Panc1 (cell line): ENCODE measurements around the gene TPGS2.
A peak's percentile ranks its signal among the peaks of the same experiment; 100 is the strongest.

Source experiments
- CTCF ChIP-seq: fragments of 450-650 bp; IDR thresholded peaks from 2 replicates; pipeline ENCODE4 v1.5.1; 2017; ENCODE audit warnings: mild to moderate bottlenecking
- POLR2AphosphoS5 ChIP-seq: IDR thresholded peaks from 2 replicates; pipeline ENCODE4 v1.6.1; 2012; ENCODE audit warnings: mild to moderate bottlenecking, low read depth, low read length, moderate library complexity
- REST ChIP-seq, 2 experiments: IDR thresholded peaks; 2 replicates each; pipeline ENCODE4 v1.6.1; 2011 to 2012; ENCODE audit warnings: low read depth in 2 of 2, control low read depth in 1 of 2, low read length in 1 of 2, mild to moderate bottlenecking in 1 of 2, moderate library complexity in 1 of 2; ENCODE audit not compliant: insufficient read depth in 1 of 2
- SIN3A ChIP-seq: IDR thresholded peaks from 2 replicates; pipeline ENCODE4 v1.6.1; 2012; ENCODE audit warnings: low read depth, mild to moderate bottlenecking, low read length, moderate library complexity, borderline replicate concordance; ENCODE audit not compliant: insufficient read depth

- peak; percentile 68 for TF ChIP-seq CTCF
- TF ChIP-seq REST (IDR thresholded peaks at IDR 0.05; ENCODE audit: insufficient read depth in 1 of 2, low read depth in 2 of 2, low read length in 1 of 2) = no peak
- no peak; the same call in 1 of the 2 replicates for TF ChIP-seq POLR2AphosphoS5
- TF ChIP-seq SIN3A = 0 out of 2 replicates have a peak, but pooled peaks have one; percentile 14
Measured at GRCh38 chr18:36828630-36829361, at the start of gene TPGS2, which contains the start of gene KIAA1328.
